Nephron progenitor cell (in vitro differentiated cells): ENCODE data around the gene SPX.

Experiments
- DNase-seq: peaks from one replicate; pipeline ENCODE4 v3.0.0; 2021
- H3K27ac Mint-ChIP-seq: 2 replicates; pipeline ENCODE4 v1.8.0; 2021; ENCODE audit warnings: mild to moderate bottlenecking, moderate library complexity, mixed read lengths
- H3K27me3 Mint-ChIP-seq: 2 replicates; pipeline ENCODE4 v1.8.0; 2021; ENCODE audit warnings: mild to moderate bottlenecking, low read depth, mixed read lengths; ENCODE audit not compliant: poor library complexity
- H3K36me3 Mint-ChIP-seq: 2 replicates; pipeline ENCODE4 v1.8.0; 2021; ENCODE audit warnings: low read depth, mixed read lengths
- H3K4me1 Mint-ChIP-seq: 2 replicates; pipeline ENCODE4 v1.8.0; 2021; ENCODE audit warnings: mixed read lengths
- H3K4me3 Mint-ChIP-seq: 2 replicates; pipeline ENCODE4 v1.8.0; 2021; ENCODE audit warnings: mild to moderate bottlenecking, moderate library complexity, mixed read lengths
- H3K9me3 Mint-ChIP-seq: 2 replicates; pipeline ENCODE4 v1.8.0; 2021; ENCODE audit warnings: mild to moderate bottlenecking, moderate library complexity, mixed read lengths
- CTCF ChIP-seq: fragments of 200-600 bp; sonication (generic); IDR thresholded peaks from 2 replicates; pipeline ENCODE4 v1.5.0; 2021; ENCODE audit warnings: antibody characterized with exemption

SPX gene

GRCh38 chr12:21559855-21560569, 33.9 kb downstream of the SPX start:
- no peak for TF ChIP-seq CTCF
- Mint-ChIP-seq H3K27ac (no peak overlapping the region), H3K27me3 (no peaks in the 10 kb centered on the region), H3K4me1 (no peaks in the 10 kb centered on the region), H3K36me3 (no peaks in the 10 kb centered on the region), H3K9me3 (no peaks in the 10 kb centered on the region), H3K4me3 (no peak overlapping the region)
- no peak for DNase-seq

- H3K9me3 Mint-ChIP-seq, result no peaks in the 10 kb centered on the region
- H3K27ac Mint-ChIP-seq, result no peak overlapping the region
- no peaks in the 10 kb centered on the region for H3K27me3 Mint-ChIP-seq
- H3K4me3 Mint-ChIP-seq, result no peak overlapping the region
- H3K36me3 Mint-ChIP-seq, result no peaks in the 10 kb centered on the region
- no peaks in the 10 kb centered on the region for H3K4me1 Mint-ChIP-seq
- DNase-seq, result no peak
- no peak for TF ChIP-seq CTCF
These were observed 35.1 kb downstream of the SPX start for GRCh38 chr12:21561158-21561557.

- no peaks in the 10 kb centered on the region for H3K27me3 Mint-ChIP-seq
- TF ChIP-seq CTCF, result no peak
- no peaks in the 10 kb centered on the region for H3K9me3 Mint-ChIP-seq
- no peak overlapping the region for H3K27ac Mint-ChIP-seq
- H3K4me1 Mint-ChIP-seq, result no peaks in the 10 kb centered on the region
- no peaks in the 10 kb centered on the region for H3K36me3 Mint-ChIP-seq
- no peak overlapping the region for H3K4me3 Mint-ChIP-seq
- no peak for DNase-seq
These were observed 36.8 kb downstream of the SPX start for GRCh38 chr12:21562859-21563258.

GRCh38 chr12:21566223-21566906, 40.3 kb downstream of the SPX start:
- DNase-seq, result no peak
- Mint-ChIP-seq H3K27ac (no peak overlapping the region), H3K36me3 (no peaks in the 10 kb centered on the region), H3K4me1 (no peaks in the 10 kb centered on the region), H3K27me3 (no peaks in the 10 kb centered on the region), H3K4me3 (no peak overlapping the region), H3K9me3 (no peaks in the 10 kb centered on the region)
- TF ChIP-seq CTCF, result no peak

GRCh38 chr12:21566907-21567394, 40.9 kb downstream of the SPX start:
- DNase-seq, result no peak
- H3K27ac Mint-ChIP-seq, result no peak overlapping the region
- H3K9me3 Mint-ChIP-seq, result no peaks in the 10 kb centered on the region
- no peaks in the 10 kb centered on the region for H3K27me3 Mint-ChIP-seq
- H3K36me3 Mint-ChIP-seq, result no peaks in the 10 kb centered on the region
- H3K4me1 Mint-ChIP-seq, result no peaks in the 10 kb centered on the region
- TF ChIP-seq CTCF, result no peak
- no peak overlapping the region for H3K4me3 Mint-ChIP-seq
